VCaP (cell line): ENCODE data around the gene PIGU.

Experiments
- H3K27ac ChIP-seq: fragments of 450-650 bp; 2 replicates; pipeline ENCODE4 v1.5.1; 2017
- TF ChIP-seq, protein P1 (sequence below): fragments of 450-650 bp; conservative IDR thresholded peaks from 2 replicates; pipeline ENCODE4 v1.5.1; 2017; ENCODE audit warnings: mild to moderate bottlenecking, moderate library complexity

Gene PIGU

DNA sequence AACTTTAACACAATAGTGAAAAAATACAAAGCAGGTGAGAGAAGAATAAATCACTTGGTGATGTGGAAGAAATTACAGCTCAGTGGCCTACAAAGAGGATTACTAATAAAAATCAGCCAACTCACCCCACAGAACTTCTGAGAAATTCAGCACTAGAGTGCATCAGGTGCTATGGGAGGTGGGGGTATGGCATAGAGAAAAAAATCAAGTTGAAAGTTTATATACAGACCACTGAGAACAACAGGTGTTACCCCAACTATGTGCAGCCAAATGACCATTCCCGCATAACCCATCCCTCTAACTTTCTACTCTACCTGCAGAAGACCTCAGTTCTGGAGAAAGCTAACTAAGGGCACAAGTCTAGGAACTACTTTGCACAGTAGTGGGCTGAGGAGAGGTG is 47.0 kb downstream of the PIGU start:
- no peak overlapping the region for H3K27ac ChIP-seq
- TF ChIP-seq, protein P1, sequence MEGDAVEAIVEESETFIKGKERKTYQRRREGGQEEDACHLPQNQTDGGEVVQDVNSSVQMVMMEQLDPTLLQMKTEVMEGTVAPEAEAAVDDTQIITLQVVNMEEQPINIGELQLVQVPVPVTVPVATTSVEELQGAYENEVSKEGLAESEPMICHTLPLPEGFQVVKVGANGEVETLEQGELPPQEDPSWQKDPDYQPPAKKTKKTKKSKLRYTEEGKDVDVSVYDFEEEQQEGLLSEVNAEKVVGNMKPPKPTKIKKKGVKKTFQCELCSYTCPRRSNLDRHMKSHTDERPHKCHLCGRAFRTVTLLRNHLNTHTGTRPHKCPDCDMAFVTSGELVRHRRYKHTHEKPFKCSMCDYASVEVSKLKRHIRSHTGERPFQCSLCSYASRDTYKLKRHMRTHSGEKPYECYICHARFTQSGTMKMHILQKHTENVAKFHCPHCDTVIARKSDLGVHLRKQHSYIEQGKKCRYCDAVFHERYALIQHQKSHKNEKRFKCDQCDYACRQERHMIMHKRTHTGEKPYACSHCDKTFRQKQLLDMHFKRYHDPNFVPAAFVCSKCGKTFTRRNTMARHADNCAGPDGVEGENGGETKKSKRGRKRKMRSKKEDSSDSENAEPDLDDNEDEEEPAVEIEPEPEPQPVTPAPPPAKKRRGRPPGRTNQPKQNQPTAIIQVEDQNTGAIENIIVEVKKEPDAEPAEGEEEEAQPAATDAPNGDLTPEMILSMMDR: no peak

DNA sequence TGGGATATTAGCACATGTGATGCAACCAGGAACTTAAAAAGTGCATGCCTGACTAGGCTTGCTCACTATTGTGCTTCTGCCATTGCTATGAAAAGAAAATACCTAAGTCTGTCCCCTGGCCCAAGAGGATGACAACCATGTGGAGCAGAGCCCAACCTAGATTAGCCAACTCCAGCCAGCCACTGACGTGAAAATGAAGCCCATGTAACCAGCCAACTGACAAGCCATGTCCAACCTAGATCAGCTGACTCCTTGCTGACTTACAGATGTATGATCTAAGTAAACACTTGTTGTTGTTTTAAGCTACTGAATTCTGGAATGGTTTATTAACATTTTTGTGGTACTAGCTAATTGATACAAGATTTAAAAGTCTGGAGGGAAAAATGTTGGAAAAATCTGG is 47.5 kb downstream of the PIGU start:
- no peak overlapping the region for H3K27ac ChIP-seq
- TF ChIP-seq, protein P1: no peak

DNA sequence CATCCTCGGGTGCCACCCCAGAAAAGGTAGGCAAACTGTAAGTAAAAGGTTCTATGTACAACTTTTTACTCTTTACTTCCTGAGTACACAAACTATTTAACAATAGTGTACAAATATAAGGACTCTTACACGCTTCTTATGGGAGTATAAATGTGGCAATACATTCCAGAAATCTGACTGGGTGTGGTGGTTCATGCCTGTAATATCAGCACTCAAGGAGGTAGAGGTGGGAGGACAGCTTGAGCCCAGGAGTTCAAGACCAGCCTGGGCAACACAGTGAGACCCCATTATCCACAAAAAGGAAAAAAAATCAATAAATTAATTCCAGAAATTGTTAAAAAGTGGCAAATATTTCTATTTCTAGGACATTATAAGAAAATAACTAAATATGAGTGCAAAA is 48.9 kb downstream of the PIGU start:
- TF ChIP-seq, protein P1: no peak
- H3K27ac ChIP-seq: peak overlapping the region; percentile 55

DNA sequence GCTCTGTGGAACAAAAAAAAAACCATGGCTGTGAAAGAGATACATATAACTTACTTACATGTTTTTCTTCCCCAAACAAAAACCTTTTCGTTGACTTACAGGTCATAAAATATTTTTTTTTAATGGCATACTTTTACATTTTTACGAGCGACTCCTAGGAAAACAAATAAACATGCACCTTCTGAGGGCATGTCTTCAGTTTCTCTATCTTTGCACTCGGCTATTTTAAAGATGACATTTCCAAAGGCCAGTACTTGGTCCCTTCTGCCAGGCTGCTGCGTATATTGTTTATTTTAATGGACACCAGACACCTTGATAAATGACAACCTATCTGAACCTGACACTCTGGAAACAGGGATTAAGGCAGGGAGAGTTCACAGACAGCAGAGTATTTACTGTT is 49.4 kb downstream of the PIGU start:
- TF ChIP-seq, protein P1: no peak
- peak overlapping the region; percentile 55 for H3K27ac ChIP-seq

DNA sequence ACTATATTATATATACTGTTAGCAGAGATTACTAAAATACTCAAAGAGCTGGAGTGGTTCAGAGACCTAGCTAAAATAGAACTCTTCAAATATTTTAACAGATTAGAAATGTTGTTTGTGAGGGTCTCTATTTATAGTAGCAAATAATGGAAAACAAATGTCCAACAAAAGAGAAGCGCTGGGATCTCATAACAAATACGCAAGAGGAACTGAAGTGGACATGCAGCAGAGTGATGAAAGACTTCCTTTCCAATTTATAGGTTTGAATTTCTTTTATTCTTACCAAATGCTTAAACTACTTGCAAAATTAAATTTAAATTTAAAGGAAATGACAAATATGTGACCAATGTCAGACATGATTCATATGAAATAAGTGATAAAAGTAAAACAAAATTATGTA is 49.9 kb downstream of the PIGU start:
- TF ChIP-seq, protein P1: no peak
- H3K27ac ChIP-seq: peak overlapping the region; percentile 55

DNA sequence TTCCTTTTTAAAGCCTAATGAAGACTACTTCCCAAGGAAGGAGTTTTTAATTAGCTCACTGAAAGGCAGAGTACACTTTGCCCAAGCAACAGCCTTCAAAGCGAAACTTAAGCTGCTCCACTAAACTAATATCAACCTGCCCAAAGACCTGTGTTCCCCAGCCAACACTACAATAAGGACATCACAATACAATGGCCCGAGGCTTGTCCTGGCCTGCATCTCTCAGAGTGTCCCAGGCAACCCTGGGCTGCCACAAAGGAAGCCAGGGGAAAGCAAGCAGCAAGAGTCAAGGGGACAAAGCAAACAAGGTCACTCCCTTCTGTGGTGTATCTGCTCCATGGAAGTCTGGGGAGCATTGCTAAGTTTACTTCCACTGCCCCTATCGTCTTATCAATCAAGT is 52.3 kb downstream of the PIGU start:
- TF ChIP-seq, protein P1: no peak
- H3K27ac ChIP-seq: no peak overlapping the region

DNA sequence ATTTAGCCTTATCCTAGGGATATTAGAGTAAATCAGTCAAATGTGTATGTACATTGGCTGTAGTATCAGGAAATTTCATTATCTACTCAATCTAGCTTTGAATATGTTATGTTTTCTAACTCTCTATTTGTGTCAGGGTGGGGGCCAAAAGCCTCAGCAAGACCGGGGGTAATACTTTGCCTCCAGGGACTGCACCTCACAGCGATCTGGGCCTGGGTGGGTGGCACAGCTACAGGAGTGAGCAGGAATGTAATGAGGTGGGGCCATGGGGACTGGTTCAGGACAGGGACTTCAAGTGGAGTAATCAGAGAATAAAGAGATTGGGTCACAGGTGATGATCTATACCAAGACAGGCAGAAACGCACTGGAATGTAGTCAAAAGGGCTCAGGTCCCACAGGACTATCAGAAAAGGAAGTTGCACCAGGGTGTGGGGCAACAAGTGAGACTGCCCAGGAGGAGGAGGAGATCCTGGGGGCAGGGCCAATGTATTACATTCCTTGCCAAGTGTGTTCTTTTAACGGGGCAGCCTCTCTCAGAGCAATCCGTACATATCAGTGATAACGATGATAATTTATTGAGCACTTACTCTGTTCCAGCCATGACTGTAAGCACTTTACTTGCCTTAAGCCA is 54.0 kb downstream of the PIGU start:
- TF ChIP-seq, protein P1: no peak
- H3K27ac ChIP-seq: no peak overlapping the region
